HT1080 (cell line): ENCODE results near the gene PWWP2B. TPM values are rescaled to one million over a fixed set of nuclear protein-coding genes. Genes with fewer than 3 reads are reported as not detected.

ENCODE experiments used
- DNase-seq: peaks from one replicate; pipeline ENCODE4 v3.0.0-alpha.2; 2015; ENCODE audit warnings: low read depth
- total RNA-seq: library from RNA; depleted of rRNA; stranded (reverse); fragments of >200 nt; shearing (Covaris generic); gene quantifications from 2 replicates; pipeline ENCODE4 v1.2.3, GENCODE V29; 2014

PWWP2B gene
- total RNA-seq, 1 experiment from 2014 or later, result 3.2 TPM

GRCh38 chr10:132444877-132445351, 47.9 kb downstream of the PWWP2B start:
- DNase-seq, result peak; percentile 24

GRCh38 chr10:132445516-132446194, 48.7 kb downstream of the PWWP2B start:
- no peak for DNase-seq

- no peak for DNase-seq
Measured at GRCh38 chr10:132446195-132446581, 49.2 kb downstream of the PWWP2B start.

GRCh38 chr10:132446661-132447445, 49.9 kb downstream of the PWWP2B start:
- no peak for DNase-seq

- DNase-seq, result peak; percentile 45
Measured at GRCh38 chr10:132447446-132448247, 50.6 kb downstream of the PWWP2B start.

- no peak for DNase-seq
Measured at GRCh38 chr10:132448248-132448731, 51.3 kb downstream of the PWWP2B start.

- no peak for DNase-seq
Measured at GRCh38 chr10:132449051-132449810, 52.2 kb downstream of the PWWP2B start.

- no peak for DNase-seq
Measured at GRCh38 chr10:132449811-132450181, 52.8 kb downstream of the PWWP2B start.

GRCh38 chr10:132450466-132450824, 53.4 kb downstream of the PWWP2B start:
- no peak for DNase-seq

GRCh38 chr10:132450825-132451505, 54.0 kb downstream of the PWWP2B start:
- DNase-seq, result no peak

GRCh38 chr10:132451506-132452215, 54.7 kb downstream of the PWWP2B start:
- no peak for DNase-seq

- no peak for DNase-seq
Measured at GRCh38 chr10:132452216-132452650, 55.2 kb downstream of the PWWP2B start.

- peak; percentile 52 for DNase-seq
Measured at GRCh38 chr10:132452651-132453469, 55.9 kb downstream of the PWWP2B start.

- no peak for DNase-seq
Measured at GRCh38 chr10:132453470-132453861, 56.5 kb downstream of the PWWP2B start.

GRCh38 chr10:132454296-132455198, 57.5 kb downstream of the PWWP2B start:
- DNase-seq, result no peak

- no peak for DNase-seq
Measured at GRCh38 chr10:132455441-132455971, 58.5 kb downstream of the PWWP2B start.
